GM18519 (cell line): ENCODE data around the gene DUSP16.
"Not testable (repeated sequence)": the region's sequence is repeated elsewhere in the genome, so short reads cannot be mapped to it uniquely, and the experiment has no call there.

Source experiments
- ATAC-seq: cut with Tn5 transposase; IDR thresholded peaks from one replicate; pipeline ENCODE4 v1.9.1; 2021; ENCODE audit warnings: mild to moderate bottlenecking, moderate library complexity; ENCODE audit not compliant: unreplicated experiment, low FRiP score

Gene DUSP16

DNA sequence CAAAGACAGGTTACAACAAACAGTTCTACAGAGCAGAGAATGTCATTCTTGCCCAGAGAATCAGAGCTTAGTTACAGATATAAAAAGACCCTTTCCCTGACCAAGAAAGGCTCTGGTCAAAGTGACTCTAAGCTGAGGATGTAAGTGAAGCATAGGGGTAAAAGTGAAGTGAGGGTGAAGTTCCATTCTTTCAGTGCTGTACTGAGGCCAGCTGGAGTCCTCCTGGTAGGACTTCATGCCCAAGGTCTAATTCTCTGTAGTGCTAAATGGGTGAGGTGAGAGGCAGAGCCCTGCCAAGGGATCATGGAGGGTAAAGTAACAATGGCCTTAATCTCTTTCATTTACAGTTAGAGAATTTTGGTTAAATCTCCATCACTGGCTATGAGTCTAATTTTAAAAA is 38.5 kb downstream of the DUSP16 start:
- no peak for ATAC-seq

GRCh38 chr12:12523229-12523628 is 39.4 kb downstream of the DUSP16 start:
- ATAC-seq = no peak

DNA sequence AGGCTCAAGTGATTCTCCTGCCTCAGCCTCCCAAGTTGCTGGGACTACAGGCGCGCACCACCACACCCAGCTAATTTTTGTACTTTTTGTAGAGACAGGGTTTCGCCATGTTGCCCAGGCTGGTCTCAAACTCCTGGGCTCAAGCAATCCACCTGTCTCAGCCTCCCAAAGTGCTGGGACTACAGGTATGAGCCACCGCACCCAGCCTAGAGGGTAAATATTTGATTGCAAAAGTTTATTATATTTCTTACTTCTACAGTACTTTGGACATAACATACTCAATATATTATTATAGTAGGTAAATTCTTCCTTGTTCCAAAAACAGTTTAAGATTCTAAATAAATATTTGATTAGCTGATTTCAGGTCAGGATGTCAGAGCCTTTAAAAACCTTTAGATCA is 40.0 kb downstream of the DUSP16 start:
- not testable (repeated sequence) for ATAC-seq

- ATAC-seq = no peak
Observed at GRCh38 chr12:12521888-12522287, 40.8 kb downstream of the DUSP16 start.

DNA sequence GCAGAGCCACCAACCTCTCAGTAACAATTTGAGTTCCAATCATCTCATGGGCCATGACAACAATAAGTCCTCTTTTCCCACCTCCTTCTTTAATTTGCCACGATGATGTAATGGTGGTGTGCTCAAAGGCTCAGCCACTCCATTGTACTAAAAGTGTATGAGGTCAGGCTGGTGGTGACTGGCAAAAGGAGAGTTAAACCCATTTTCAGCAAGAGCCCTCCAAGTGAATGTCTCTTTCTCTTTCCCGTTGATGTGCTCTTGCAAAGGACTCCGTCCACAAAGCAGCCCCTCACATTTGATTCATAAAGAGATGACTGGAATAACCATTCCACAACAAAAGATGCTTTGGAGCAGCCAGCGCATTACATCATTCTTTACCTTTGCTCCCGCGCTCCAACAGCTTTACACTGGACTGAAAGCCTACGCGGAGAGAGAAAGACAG is 41.6 kb downstream of the DUSP16 start:
- ATAC-seq = no peak

DNA sequence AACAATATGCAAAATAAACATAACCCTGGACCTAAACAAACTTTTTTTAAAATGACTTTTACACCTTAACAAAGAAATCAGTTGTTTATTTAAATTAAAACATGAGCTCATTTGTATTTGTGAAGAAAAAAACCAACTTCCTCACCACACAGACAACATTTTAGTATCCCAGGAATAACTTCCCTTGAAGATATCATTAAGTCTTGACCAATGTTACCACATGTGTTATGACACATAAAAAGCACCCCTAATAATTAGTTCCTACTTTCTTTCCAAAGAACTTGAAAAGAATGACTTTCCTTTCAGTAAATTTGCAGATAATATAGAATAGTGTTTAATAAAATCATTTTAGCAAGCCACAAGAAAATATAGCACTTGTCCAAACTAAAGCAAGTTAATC is 42.4 kb downstream of the DUSP16 start:
- no peak for ATAC-seq

DNA sequence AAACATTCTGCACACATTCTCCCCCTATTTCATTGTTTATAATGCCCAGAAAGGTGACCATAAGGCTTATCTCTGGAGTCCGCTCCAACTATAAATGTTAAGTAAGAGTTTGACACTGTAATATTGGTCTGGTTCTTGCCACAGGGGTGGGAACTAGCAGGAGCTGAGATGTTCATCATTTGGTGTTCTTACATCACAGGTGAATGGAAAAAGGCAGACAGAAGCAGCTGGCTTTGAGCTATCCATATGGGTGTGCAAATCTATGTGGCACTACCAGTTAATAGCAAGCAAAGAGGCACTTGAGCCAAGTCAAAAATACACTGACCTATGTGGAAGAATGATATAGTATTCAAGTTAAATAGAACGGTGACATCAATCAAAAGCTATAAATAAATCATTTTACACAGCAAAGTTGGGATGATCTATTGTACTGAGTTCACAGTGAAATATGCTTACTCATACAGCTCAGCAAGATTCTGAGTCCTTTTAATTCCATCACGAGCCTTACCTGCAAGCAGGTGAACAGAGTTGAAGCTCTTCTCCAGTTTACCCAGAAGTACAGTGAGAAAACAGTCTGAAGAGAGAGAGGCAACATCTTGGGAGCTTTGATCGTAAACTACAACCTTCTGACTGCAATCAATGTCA is 43.2 kb downstream of the DUSP16 start:
- no peak for ATAC-seq

DNA sequence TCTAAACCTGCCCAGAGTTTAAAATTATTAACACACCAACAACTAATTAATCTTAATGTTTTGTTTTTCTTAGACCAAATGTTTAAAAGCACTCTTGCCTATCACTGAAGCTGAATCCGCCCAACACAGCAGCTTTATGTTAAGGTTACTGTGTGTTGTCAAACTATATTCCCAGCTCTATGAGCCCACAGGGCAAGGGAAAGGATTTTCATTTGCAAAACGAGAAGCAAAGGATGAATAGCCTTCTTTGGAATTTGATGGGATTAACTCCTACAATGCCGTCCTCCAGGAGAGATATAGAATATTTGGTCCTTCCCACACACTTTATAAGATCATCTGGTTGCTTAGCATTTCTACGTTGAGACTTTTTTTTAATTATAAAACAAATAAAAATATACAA is 43.7 kb downstream of the DUSP16 start:
- no peak for ATAC-seq

DNA sequence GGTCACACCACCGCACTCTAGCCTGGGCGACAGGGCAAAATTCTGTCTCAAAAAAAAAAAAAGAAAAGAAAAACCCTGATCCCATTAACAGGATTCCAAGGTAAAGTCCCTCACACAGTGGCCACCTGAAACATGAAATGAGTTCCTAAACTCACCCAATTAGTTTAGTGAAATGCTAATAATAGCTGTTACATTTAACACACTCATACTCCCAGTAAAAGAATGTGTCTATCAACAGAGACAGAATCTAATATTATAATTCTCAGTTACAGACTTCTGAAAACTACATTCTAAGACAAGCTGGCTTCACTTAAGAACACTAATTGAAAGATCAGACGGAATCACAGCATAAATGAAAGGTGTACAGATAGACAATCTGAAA is 44.2 kb downstream of the DUSP16 start:
- no peak for ATAC-seq

GRCh38 chr12:12513416-12514006 is 49.2 kb downstream of the DUSP16 start:
- ATAC-seq = no peak

DNA sequence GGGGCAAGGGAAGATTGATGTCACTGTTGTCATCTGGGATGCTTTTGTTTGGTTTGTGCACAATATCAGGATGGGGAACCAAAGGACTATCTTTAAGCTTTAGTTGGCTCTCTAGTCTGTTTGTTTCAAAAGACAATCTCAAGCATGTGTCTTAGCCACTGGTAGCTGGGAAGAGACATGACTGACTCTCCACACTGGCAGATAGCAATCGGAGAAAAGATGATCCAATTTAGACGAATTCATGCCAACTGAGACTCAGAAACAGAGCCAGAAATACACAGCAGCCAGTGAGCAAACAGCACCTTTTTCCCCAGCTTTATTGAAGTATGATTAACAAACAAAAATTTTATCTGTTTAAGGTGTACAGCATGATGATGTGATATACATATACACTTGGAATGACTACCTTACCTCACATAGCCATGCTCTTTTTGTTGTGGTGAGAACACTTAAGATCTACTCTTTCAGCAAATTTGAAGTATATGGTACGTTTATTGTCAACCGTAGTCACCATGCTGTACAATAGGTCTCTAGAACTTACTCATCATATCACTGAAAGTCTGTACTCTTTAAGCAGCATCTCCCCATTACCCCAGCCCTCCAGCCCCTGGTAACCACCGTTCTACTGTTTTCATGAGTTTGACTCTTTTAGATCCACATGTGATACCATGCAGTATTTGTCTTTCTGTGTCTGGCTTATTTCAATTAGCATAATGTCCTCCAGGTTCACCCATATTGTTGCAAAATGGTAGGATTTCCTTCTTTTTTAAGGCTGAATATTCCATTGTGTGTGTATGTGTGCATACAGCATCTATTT is 50.6 kb downstream of the DUSP16 start:
- ATAC-seq = no peak

DNA sequence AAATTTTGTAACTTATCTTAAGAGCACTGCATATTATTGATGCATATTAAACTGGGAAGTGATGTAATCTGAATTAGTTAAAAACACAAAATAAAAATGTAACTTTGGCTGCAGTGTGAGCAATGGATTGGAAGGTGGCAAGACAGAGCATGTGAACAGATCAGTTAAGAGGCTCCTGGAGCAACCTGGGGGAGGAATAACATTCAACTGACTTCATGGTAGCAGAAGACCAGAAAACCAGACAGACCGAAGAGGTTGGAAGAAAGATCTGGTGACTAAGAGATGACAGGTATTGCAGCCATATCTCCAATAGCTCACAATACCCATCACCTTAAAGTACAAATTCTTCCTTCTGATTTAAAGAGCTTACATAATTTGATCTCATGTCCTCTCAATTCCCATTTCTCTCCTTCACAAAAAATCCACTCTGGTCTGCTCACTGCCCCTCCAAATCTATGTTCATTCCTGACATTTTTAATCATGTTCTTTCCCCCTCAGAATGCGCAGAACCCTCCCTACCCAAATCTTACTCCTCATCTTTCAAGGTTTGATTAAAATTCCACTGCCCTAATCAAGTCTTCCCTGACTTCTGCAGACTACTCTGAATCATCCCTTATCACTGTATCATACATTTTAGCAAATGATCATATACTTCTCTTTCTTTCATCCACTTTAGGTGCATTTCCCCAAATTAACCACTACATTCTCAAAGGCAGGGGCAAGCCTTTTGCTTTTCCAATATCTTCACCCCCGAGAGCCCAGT is 51.5 kb downstream of the DUSP16 start:
- no peak for ATAC-seq

DNA sequence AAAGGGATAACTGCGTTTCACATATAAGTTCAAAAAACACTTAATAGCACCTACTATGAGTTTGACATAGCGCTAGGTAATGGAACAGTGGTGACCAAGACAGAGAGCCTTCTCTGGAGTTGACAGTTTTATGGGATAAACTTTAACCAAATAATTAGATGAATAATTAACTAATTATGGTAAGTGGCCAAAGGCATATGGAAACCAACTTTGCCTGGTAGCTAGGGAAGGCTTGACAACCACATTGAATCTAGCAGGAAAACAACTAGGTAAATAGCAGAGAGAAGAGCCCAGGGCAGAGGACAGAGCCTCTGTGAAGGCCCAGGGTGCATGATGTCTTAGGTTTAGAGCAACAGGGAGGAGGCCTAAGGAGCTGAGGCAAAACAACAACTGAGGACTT is 52.1 kb downstream of the DUSP16 start:
- ATAC-seq = no peak

- no peak for ATAC-seq
Observed at GRCh38 chr12:12510141-12510540, 52.5 kb downstream of the DUSP16 start.

- ATAC-seq = no peak
Observed at GRCh38 chr12:12508612-12509011, 54.1 kb downstream of the DUSP16 start.

GRCh38 chr12:12507121-12507520 is 55.5 kb downstream of the DUSP16 start:
- ATAC-seq = no peak

DNA sequence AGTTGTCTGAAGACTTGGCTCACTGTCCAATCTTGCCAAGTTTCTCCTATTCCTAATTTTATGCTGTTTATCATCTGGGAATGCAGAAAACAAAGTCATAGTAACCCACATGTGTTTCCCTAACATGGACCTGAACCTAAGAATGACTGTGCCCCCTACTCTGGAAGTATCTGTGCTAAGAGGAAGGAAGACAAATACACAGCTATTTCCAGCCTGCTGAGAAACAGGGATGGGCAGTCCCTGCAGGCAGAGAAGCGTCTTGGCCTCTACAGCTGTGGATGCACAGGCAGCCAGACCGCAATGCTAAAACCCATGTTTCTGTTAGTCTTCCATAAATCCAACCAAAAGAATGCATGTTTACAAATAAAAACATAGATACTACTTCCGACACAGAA is 56.2 kb downstream of the DUSP16 start:
- no peak for ATAC-seq

- ATAC-seq = peak; percentile 89
Observed at GRCh38 chr12:12505544-12506495, 56.8 kb downstream of the DUSP16 start.

DNA sequence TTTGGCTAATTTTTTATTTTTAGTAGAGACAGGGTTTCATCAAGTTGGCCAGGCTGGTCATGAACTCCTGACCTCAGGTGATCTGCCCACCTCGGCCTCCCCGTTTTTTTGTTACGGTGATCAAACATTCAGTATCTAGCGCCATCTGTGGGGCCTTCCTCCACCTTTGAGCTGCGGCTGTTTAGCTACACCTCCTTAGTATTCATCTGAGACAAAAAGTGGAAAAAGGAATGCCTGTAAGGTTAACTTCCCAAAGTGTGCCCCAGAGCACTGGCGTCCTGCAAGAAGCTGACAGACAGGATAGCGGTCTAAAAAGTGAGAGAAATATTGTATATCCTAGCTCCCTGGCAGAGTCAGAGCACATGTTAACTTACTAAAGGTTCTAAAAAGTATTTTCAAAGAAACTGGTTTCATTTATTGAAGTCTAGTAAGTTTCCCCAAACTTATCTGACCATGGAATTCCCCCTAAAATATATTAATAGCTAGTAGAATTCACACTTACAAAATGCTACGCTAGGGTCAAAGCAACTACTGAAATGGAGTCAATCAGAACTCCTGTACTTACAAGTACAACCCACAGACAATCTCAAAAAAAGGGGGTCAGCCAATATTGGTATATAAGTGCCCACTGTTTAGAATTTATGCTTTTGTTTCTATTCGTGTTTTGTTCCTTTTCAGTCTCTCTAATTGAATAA is 59.1 kb downstream of the DUSP16 start:
- ATAC-seq = no peak
